H1 (cell line): ENCODE results near the gene IFI44L. TPM values are rescaled to one million over a fixed set of nuclear protein-coding genes. Genes with fewer than 3 reads are reported as not detected.

ENCODE experiments used
- POU5F1 ChIP-seq: IDR thresholded peaks from 2 replicates; pipeline ENCODE4 v1.6.1; 2011; ENCODE audit warnings: low read depth, mild to moderate bottlenecking, low read length, moderate library complexity
- TBP ChIP-seq: IDR thresholded peaks from 2 replicates; pipeline ENCODE4 v1.6.1; 2011; ENCODE audit warnings: low read depth, low read length, improper control_type of control experiment
- YY1 ChIP-seq: IDR thresholded peaks from 2 replicates; pipeline ENCODE4 v1.6.1; 2011; ENCODE audit warnings: low read depth, mild to moderate bottlenecking, low read length
- polyA plus RNA-seq, 7 experiments: library from polyadenylated mRNA; depleted of rRNA in 3 of 7; stranded (reverse) in 5 of 7; unstranded in 2 of 7; fragments of >200 nt in 5 of 7; fragments of 200-250 nt in 2 of 7; gene quantifications; 1 replicate in 5 of 7; 2 replicates in 1 of 7; 4 replicates in 1 of 7; pipeline versions ENCODE4 v1.2.1 to v1.2.3, GENCODE V29; 2011 to 2013; ENCODE audit warnings: missing spikeins in 2 of 7, mixed read lengths in 2 of 7
- total RNA-seq: library from RNA; stranded (reverse); fragmentation: NEBNext Ultra II Directional; extraction: Animal tissue kit (Norgen Biotek cat#: 25700); gene quantifications from 2 replicates; pipeline ENCODE4 v1.2.1, GENCODE V29; 2021

The IFI44L gene
- total and polyA plus RNA-seq, 2 of the 8 experiments (the other 6 are each of a cell fraction or from before 2014, with no cell fraction given), result not detected

GRCh38 chr1:78619032-78619431 lies 1.2 kb upstream of the IFI44L start (continued):
- no peak for TF ChIP-seq YY1
- TF ChIP-seq TBP, result no peak
- no peak for TF ChIP-seq POU5F1
- TF ChIP-seq, all 59 proteins: peak for 0
